GM15510 (cell line): ENCODE data around the gene SAMSN1.

Experiments
- POLR2A ChIP-seq: IDR thresholded peaks from 3 replicates; pipeline ENCODE4 v1.6.1; 2011; ENCODE audit warnings: borderline replicate concordance; ENCODE audit not compliant: insufficient read length; ENCODE audit errors: extremely low read depth

The SAMSN1 gene

GRCh38 chr21:14545906-14546480 is at the start of gene SAMSN1:
TSS of gene SAMSN1 (minus strand) at chr21:14546315. CDS start at chr21:14546261, 54 bp downstream.
- TF ChIP-seq POLR2A, result peak; percentile 61

- TF ChIP-seq POLR2A, result no peak
These were observed 49.3 kb upstream of the SAMSN1 start for GRCh38 chr21:14595449-14595848.

GRCh38 chr21:14594967-14595366 is 48.9 kb upstream of the SAMSN1 start:
- TF ChIP-seq POLR2A, result no peak

- no peak for TF ChIP-seq POLR2A
These were observed 47.1 kb upstream of the SAMSN1 start for GRCh38 chr21:14593230-14593629.

- TF ChIP-seq POLR2A, result no peak
These were observed 46.3 kb upstream of the SAMSN1 start for GRCh38 chr21:14592296-14593000.

- TF ChIP-seq POLR2A, result no peak
These were observed 45.8 kb upstream of the SAMSN1 start for GRCh38 chr21:14591882-14592281.

GRCh38 chr21:14591377-14591776 is 45.3 kb upstream of the SAMSN1 start:
- no peak for TF ChIP-seq POLR2A

GRCh38 chr21:14589855-14590563 is 43.9 kb upstream of the SAMSN1 start:
- TF ChIP-seq POLR2A, result no peak

- TF ChIP-seq POLR2A, result no peak
These were observed 41.2 kb upstream of the SAMSN1 start for GRCh38 chr21:14587266-14587665.

GRCh38 chr21:14585122-14585521 is 39.0 kb upstream of the SAMSN1 start:
- no peak for TF ChIP-seq POLR2A

GRCh38 chr21:14584357-14585095 is 38.4 kb upstream of the SAMSN1 start:
- no peak for TF ChIP-seq POLR2A

GRCh38 chr21:14583629-14584255 is 37.6 kb upstream of the SAMSN1 start:
- no peak for TF ChIP-seq POLR2A

- no peak for TF ChIP-seq POLR2A
These were observed 37.0 kb upstream of the SAMSN1 start for GRCh38 chr21:14582934-14583628.

- no peak for TF ChIP-seq POLR2A
These were observed 35.9 kb upstream of the SAMSN1 start for GRCh38 chr21:14581902-14582457.
